ENCODE measurements around the gene MATN3.
"Not testable (repeated sequence)": the region's sequence is repeated elsewhere in the genome, so short reads cannot be mapped to it uniquely, and the experiment has no call there.

MATN3 gene, protein sequence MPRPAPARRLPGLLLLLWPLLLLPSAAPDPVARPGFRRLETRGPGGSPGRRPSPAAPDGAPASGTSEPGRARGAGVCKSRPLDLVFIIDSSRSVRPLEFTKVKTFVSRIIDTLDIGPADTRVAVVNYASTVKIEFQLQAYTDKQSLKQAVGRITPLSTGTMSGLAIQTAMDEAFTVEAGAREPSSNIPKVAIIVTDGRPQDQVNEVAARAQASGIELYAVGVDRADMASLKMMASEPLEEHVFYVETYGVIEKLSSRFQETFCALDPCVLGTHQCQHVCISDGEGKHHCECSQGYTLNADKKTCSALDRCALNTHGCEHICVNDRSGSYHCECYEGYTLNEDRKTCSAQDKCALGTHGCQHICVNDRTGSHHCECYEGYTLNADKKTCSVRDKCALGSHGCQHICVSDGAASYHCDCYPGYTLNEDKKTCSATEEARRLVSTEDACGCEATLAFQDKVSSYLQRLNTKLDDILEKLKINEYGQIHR

DNA sequence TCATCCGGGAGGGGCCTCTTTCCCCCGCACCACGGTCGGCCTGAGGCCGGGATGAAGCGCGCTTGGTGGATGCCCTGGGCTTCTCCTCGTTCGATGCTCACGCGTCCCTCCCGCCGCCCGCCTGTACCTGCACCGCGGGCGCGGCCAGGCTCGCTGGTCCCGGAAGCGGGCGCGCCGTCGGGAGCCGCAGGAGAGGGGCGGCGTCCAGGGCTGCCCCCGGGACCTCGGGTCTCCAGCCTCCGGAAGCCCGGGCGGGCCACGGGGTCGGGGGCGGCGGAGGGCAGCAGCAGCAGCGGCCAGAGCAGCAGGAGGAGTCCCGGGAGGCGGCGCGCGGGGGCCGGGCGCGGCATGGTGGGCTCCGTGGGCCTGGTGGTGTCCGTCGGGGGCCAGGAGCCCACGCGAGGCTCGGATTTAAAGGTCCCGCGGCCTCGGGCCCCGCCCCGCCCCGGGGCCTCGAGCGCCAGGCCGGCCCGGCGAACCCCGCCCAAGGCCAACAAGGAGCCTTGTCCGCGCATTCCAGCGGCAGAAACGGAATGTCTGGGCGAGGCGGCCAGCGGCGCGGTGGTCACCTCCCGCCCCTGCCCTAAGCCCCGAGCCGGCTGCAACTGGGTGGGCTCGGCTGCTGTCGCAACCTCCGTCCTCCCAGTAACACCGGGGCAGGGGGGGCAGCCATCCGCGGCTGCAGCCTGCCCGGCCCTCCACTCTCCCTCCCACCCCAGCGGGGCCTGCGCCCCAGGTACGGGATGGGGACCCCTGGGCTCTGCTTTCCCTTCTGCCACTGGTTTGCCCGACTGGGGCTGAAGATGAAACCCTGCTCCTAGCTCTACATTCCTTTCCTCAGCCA is at the start of gene MATN3:
Gene MATN3 (minus strand): TSS at position 387 of the 844 bp plus-strand sequence. CDS start 37 bp downstream, at position 350.
- DNase-seq = peak; percentile 18

- no peak for DNase-seq
Measured at GRCh38 chr2:20061940-20062339, 49.5 kb upstream of the MATN3 start.

- no peak for DNase-seq
Measured at GRCh38 chr2:20061476-20061875, 49.0 kb upstream of the MATN3 start.

DNA sequence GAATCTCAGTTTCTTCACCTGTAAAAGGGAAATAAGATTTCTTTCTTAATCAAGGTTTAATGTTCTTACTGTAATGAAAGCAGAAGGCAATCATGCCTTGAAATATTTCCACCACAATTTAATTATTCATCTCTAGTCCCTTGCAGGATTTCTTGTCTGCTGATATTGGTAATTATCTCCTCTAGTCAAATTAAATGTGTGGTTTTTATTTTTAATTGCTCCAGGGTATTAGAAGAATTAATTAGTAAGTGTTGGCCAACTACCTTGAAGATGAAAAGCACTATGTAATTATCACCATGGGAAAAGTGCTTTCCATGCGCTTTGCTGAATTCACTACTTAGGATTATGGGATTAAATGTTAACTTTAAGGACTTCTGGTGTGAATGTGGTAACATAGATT is 47.6 kb upstream of the MATN3 start:
- DNase-seq = no peak

GRCh38 chr2:20057268-20057667 is 44.8 kb upstream of the MATN3 start:
- no peak for DNase-seq

DNA sequence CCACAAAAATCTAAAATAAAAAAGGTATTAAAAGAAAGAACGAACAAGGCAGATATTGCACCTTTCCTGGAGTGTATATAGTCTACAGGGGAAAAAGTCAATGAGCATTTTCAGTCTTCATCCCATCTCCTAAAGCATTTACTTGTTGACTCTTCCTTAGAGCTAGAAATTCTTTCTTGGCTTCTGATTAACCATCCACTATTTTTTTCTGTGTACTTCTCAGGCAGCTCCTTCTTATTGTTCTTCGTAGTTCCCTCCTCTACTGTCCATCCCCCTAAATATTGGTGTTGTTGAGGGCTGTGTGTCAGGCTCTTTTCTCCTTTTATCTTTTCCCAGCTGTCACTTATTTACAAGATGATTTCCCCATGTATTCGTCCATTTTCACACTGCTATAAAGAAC is 42.5 kb upstream of the MATN3 start:
- no peak for DNase-seq

- DNase-seq = no peak
Measured at GRCh38 chr2:20054119-20054518, 41.7 kb upstream of the MATN3 start.

- DNase-seq = peak; percentile 74
Measured at GRCh38 chr2:20052861-20053281, 40.4 kb upstream of the MATN3 start.

- DNase-seq = peak; percentile 69
Measured at GRCh38 chr2:20052229-20052851, 39.9 kb upstream of the MATN3 start.

DNA sequence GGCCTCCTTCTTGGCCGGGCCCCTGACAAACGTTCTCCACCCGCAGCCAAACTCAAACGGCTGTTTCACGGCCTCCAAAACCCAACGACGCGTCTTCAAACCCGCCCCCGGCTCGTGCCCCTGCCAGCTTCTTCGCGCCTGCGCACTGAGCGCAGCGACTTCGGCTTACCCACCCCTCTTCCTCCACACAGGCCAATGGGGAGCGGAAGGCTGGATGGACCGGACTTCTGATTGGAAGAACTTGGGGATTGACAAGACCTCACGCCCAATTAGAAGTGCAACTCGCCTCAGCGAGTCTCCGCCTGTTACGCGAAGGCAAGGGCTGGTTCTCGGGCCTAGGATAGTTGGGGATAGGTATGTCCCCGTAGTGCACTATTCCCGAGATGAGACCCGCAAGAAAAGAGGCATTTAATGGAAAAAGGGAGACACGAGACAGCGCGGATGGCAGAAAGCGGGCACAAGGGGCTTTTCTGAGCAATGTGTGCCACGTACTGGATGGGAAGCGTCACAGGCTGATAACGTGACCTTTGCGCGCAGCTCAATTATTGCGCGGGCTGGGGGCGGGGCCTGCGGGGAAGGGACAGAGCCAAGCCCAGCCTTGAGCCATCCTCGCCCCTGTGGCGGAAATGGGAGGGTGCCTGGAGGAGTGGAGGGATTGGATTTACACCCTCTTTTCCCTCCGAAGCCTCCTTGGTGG is 39.2 kb upstream of the MATN3 start, which contains the start of gene LAPTM4A:
Gene LAPTM4A (minus strand): TSS at position 97 of the 697 bp plus-strand sequence. CDS start 108 bp downstream, outside the sequence.
- peak; percentile 100 for DNase-seq

DNA sequence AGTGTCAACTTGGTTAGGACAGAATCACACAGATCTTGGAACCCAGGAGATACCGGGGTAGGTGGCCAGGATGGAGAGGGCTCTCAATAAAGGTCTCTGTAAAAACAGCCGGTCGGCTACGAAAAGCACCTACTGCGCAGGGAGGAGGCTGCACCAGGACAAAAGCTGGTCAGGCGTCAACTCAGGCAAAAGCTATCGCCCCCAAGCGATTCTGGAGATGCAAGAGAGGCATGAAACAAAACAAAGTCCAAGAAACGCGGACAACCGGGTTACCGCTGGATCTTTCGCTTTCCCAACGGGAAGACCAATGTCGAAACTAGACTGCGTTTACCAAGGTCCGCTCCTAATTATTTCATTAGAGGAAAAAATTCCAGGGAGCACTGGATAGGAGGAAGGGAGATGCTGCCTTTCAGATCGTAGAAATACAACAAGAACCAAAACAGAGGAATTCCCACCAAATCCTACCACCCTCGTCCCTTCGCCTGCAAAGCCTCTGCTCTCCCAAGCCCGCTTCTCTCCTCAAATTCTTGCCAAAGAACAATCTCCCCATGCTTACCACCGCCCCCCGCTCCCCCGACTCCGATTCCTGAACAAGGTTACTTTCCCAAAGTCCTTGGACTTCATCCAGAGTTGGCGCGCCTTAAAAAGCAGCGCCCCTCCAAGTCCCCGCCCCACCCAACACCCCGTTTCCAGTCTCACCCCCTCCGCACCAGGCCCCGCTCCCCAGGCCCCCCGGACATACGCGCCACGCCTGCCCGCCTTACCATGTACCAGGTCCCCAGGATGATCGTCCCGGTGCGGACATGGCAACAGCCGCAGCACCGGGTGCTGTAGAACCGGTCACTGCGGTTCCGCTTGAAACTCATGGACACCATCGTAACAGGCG is 38.4 kb upstream of the MATN3 start:
- peak; percentile 66 for DNase-seq

DNA sequence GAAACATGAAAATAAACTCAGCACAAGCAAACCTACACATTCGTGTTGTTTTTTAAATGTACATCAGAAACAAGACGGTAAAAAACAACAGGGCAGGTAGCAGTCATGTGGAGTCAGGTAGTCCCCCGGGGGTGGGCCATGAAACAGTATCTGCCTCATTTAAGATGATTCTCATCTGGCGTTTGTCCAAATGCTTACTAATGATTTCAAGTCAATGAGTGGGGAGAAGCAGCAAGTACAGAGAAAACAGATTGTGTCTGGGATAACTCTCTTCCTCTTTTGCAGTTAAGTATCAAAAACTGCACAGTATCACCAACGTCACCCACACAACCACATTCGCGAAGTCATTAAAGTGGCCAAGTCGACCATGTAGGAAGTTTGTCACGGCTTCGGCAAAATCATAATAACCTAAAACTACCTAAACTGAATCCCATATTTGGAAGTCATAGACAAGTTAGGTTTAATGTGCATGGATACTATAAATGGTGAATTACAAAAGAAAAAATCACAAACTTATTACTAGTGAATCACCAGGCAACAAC is 37.7 kb upstream of the MATN3 start:
- DNase-seq = peak; percentile 89

GRCh38 chr2:20049637-20050036 is 37.2 kb upstream of the MATN3 start:
- no peak for DNase-seq

DNA sequence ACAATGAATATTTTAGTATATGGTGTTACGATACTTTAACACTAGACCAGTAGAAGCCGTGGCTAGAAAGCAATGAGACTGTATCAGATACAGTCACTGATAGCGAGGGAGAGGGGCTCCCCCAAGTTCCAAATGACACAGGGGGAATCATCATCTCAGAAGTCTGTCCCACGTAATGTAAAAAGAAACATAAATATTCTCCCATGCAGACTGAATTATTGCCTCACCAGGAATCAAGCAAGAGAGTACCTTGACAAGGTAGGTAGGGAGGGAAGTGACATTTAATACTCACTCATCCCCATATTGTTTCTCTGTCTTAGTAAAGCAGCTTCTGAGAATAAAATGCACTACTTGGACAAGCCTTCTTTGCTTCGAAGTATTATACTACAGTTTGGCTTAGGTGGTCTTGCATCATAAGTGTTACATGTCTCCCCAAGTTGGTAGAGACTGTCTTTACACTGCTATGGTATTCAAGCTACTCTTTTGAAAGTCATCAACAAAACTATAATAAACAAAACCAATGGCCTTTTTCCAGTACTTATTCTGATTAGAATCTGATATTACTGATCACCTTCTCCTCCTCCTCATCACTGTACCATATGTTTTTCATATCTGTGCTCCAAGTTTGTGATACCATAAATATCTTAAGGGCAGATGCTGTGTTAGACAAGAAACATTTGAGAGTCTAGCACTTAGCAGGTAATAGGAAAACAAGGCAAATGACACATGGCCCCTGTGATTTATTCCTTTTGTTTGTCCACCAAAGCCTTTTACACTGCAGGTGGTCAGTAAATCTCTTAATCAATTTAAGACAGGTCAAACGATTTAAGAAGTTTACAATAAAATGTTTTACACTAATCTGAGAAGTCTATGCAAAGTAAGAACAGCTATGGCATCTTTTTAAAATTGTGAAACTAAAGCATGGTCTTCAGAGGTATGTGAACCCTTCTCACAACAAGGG is 36.3 kb upstream of the MATN3 start:
- no peak for DNase-seq

GRCh38 chr2:20045712-20046292 is 33.3 kb upstream of the MATN3 start:
- DNase-seq = not testable (repeated sequence)

DNA sequence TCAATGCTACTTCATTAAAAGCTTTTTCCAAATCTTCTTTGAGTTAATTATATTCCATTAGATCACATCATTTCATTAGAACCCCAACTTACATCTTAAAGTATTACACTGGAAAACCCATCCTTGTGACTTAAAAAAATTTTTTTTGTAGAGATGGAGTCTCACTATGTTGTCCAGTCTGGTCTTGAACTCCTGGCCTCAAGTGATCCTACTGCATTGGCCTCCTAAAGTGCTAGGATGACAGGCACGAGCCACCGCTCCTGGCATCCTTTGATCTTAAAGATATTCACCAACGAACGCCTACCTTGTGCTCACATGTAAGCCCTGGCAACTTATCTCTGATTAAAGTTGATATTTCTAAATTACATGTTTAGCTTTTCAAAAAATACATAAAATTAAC is 32.3 kb upstream of the MATN3 start:
- DNase-seq = no peak

DNA sequence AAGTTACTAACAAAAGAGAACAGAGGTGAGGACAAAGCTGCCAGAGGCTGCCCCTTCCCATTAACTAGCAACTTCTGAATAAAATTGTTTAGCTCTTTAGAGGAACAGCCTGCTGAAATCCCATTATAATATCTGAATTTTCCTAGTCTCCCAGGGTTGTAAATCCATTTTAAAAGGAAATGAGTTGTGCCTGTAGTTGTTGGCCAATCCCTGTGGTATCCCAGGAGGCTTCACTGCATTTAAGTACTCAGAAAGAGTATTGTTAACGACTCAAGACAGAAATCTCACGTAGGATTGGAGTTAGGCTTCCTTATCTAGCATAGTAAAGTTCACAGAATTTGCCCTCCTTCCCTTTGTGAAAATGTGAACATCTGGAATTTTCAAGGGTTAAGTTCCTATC is 30.1 kb upstream of the MATN3 start:
- no peak for DNase-seq

GRCh38 chr2:20040489-20041172 is 28.2 kb upstream of the MATN3 start:
- no peak for DNase-seq

DNA sequence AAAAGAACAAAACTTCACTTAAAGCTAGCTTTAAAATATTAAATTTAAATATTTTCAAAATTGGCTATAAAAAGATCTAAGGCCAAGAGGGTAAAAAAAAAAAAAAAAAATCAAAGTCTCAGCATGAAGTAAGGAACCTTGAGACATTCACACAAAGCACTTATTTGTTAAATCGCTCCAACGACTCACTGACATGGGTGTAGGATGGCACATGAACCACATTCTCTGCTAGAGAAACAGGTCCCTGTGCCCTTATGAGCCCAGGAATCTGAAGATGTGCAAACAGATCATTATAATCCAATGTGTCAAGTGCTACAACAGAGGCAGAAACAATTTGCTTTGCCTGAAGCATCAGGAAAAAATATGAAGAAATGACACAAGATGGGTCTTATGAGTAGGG is 25.2 kb upstream of the MATN3 start:
- DNase-seq = no peak

Measured in NCI-H345 (cell line).